Raji (cell line): ENCODE results near the gene RBM26.

Experiments used
- POLR2A ChIP-seq: IDR thresholded peaks from 2 replicates; pipeline ENCODE4 v1.6.1; 2011; ENCODE audit warnings: low read depth, low read length, control low read depth; ENCODE audit not compliant: insufficient read depth

RBM26 gene, protein sequence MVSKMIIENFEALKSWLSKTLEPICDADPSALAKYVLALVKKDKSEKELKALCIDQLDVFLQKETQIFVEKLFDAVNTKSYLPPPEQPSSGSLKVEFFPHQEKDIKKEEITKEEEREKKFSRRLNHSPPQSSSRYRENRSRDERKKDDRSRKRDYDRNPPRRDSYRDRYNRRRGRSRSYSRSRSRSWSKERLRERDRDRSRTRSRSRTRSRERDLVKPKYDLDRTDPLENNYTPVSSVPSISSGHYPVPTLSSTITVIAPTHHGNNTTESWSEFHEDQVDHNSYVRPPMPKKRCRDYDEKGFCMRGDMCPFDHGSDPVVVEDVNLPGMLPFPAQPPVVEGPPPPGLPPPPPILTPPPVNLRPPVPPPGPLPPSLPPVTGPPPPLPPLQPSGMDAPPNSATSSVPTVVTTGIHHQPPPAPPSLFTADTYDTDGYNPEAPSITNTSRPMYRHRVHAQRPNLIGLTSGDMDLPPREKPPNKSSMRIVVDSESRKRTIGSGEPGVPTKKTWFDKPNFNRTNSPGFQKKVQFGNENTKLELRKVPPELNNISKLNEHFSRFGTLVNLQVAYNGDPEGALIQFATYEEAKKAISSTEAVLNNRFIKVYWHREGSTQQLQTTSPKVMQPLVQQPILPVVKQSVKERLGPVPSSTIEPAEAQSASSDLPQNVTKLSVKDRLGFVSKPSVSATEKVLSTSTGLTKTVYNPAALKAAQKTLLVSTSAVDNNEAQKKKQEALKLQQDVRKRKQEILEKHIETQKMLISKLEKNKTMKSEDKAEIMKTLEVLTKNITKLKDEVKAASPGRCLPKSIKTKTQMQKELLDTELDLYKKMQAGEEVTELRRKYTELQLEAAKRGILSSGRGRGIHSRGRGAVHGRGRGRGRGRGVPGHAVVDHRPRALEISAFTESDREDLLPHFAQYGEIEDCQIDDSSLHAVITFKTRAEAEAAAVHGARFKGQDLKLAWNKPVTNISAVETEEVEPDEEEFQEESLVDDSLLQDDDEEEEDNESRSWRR

GRCh38 chr13:79405831-79406596, at the start of gene RBM26:
Gene RBM26, minus strand, starts transcription at chr13:79406255. Its CDS starts 481 bp downstream, at chr13:79405774.
- TF ChIP-seq POLR2A = peak; percentile 94

DNA sequence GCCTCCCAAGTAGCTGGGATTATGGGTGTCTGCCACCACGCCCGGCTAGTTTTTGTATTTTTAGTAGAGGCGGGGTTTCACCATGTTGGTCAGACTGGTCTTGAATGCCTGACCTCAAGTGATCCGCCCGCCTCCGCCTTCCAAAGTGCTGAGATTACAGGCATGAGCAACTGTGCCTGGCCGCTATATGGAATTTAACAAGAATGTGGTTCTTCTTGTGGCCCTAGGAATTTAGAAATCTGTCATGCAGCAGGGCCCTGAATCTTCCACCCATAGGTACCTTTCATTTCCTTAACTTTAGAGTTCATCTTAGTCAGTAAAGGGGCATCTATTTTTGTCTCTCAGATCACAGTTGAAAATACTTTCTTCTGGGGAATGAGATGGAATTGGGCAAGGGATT, 49.3 kb upstream of the RBM26 start:
- TF ChIP-seq POLR2A = no peak

GRCh38 chr13:79452239-79452913, 46.3 kb upstream of the RBM26 start:
- no peak for TF ChIP-seq POLR2A

- TF ChIP-seq POLR2A = no peak
Measured at GRCh38 chr13:79451500-79451962, 45.5 kb upstream of the RBM26 start.

- TF ChIP-seq POLR2A = no peak
Measured at GRCh38 chr13:79450110-79450509, 44.1 kb upstream of the RBM26 start.

DNA sequence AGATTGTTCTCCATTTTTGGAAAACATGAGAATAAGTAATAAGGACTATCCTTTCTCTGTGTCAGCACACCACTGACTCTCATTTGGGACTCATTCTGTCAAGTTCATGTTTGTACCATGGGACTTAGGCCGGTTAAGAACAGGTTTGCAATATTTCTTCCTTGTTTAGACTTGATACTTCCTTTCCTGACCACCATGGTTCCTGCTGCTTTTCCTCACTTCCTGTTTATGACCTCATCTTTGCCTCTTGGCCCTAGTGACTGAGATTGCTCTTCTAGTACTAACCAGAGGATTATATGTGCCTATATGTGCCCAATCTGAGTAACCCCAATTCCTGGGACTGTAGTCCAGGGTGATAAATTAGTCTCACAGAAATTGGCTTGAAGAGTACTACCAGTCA, 42.4 kb upstream of the RBM26 start:
- TF ChIP-seq POLR2A = no peak

DNA sequence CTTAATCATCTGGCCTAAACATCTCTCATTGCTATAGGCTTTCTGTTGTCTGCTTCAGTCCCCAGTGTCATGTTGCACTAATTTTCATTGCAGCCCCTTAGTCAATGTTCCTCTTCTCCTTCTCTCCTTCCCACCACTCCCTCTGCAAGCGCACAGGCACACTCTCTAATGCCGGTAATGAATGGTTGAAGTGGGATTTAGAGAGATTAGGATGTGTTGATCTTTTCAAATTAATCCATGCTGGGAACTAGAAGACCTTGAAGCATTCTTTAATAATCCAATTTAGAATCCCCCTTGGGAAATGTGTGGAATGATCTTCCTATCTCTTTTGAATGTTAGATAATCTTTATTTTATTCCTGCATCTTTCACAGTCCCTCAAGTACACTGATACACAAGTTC, 41.7 kb upstream of the RBM26 start:
- no peak for TF ChIP-seq POLR2A

DNA sequence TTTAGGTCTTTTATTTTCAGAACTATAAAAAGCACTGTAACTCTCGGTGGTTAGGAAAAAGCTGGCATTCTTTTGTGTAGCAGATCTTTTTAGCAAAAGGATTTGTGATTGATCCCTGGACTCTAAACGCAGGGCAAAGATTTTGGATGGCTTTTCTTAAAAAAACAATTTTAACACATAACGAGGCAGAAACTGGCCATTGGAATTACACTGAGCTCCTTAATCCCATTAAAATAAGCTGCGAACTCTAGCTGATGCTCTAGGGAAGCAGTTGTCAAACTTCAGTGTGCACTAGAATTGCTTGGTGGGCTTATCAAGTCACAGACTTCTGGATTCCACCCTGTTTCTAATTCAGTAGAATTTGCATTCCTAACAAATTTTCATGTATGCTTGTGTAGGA, 41.1 kb upstream of the RBM26 start:
- no peak for TF ChIP-seq POLR2A

- TF ChIP-seq POLR2A = no peak
Measured at GRCh38 chr13:79445968-79446645, 40.1 kb upstream of the RBM26 start.

GRCh38 chr13:79442706-79443105, 36.7 kb upstream of the RBM26 start:
- TF ChIP-seq POLR2A = no peak

DNA sequence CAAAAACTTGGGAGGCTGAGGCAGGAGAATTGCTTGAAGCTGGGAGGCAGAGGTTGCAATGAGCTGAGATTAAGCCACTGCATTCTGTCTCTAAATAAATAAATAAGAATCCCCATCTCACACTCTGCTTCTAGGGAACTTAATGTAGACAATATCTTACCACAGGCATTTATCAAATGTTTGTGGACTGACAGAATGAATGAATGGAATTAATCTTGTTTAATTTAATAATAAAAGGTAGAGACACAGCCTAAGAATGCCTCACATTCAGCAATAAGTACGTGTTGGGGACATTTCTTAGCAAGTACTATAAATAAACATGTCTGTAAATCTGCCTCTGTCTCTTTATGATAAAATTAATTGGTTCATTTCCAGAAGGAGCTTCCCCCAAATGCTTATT, 36.2 kb upstream of the RBM26 start:
- no peak for TF ChIP-seq POLR2A

DNA sequence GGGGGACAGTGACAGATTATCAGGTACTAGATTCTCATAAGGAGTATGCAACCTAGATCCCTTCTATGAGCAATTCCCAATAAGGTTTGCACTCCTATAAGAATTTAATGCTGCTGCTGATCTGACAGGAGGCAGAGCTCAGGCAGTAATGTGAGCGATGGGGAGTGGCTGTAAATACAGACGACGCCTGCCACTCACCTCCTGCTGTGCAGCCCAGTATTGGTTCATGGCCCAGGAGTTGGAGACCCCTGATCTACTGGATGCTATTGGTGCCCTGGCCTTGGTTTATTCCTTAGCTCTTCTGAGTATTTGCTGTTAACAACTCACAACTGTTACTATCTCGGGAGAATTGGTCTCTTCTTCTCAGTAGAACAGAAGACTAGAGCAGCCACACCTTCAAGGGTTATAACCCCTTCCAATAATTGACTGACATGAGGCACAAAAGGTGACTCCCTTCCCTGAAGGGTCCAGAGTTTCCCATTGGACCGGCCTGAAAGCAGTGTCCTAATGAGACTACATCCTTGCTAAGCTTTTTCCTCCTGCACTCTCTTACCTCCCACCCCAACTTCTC, 35.0 kb upstream of the RBM26 start:
- TF ChIP-seq POLR2A = no peak

DNA sequence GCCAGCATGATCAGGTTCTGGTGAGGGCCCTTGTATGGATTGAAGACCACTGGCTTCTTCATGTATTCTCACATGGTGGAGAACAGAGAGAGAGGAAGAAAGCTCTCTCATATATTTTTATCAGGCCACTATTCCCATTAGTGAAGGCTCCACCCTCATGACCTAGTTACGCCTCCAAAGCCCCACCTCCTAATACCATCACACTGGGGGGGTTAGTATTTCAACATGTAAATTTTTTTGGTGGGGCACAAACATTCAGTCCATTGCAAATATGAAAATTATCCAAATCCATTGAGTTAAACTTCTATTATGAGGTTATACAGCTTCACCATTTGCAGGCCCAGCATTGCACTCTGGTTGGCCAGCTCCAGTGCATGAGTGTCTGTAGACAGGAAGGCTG, 33.2 kb upstream of the RBM26 start:
- TF ChIP-seq POLR2A = no peak

DNA sequence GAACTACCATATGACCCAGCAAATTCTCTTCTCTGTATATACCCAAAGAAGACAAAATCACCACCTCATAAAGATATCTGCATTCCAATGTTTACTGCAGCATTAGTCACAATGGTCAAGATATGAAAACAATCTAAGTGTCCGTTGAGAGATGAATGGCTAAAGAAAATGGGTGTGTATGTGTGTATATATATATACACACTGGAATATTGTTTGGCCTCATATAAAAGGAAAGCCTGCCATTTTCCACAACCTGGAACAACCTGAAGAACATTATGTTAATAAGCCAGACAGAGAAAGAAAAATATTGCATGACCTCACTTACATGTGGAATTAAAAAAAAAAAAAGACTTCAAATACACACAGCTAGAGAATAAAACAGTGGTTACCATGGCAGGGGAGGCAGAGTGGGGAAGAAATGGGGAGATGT, 29.5 kb upstream of the RBM26 start:
- TF ChIP-seq POLR2A = no peak

DNA sequence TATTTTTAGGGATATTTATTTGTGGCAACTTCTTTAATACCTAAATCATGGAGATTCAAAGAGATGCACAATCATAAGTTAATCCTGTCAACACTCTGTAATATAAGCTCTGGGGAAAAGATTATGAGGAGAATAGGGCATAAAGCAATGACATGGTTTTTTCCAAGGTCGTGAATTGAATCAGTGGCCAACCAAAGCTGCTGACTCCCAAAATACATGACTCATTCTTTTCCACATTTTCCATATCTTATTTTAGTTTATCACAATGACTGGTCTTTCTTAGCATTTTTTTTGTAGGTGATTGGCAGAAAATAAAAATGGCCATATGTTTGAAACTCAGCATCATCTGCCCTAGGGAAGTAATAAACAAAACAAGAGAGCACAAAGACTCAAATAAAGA, 28.5 kb upstream of the RBM26 start:
- no peak for TF ChIP-seq POLR2A
